Ammon's horn (tissue), 1 donor: ENCODE measurements around the gene NPIPB5.
"Not testable (repeated sequence)": the region's sequence is repeated elsewhere in the genome, so short reads cannot be mapped to it uniquely, and the experiment has no call there.

Experiments
- DNase-seq: peaks from one replicate; pipeline ENCODE4 v3.0.0-alpha.2; 2016; ENCODE audit warnings: low spot score

NPIPB5 gene

DNA sequence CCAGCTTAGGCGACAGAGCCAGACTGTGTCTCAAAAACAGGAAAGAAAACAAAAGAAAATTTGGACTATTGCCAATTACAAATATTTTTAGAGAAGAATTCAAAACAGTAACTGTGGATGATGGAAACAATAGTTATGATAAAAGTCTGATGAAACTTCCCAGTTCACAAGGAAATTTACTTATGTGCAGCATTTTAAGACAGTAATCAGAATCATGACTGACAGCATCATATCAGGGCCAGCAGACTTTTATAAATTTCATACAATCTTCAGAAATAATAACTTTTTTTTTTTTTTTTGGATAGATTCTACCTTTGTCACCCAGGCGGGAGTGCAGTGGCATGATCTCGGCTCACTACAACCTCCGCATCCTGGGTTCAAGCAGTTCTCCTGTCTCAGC, at the start of gene NPIPB5:
Gene NPIPB5 (plus strand): TSS at position 301 of the 400 bp plus-strand sequence. CDS start 2,911 bp downstream, outside the sequence.
- DNase-seq = not testable (repeated sequence)

DNA sequence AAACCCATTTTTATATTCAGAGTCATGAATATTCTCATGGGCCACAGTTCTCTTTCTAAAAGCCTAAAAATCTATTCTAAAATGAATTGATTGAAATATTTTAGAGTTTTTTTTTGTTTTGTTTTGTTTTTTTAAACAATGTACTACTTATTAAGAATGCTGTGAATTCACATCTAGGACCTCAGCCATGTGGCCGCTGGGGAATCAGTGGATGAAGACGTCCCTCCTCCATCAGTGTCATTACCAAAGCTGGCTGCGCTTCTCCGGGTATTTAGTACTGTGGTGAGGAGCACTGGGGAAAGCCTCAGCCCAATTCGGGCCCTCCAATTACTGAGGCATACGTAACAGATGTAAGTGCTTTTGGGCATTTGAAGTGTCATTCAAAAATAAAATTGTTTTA, 41.8 kb upstream of the NPIPB5 start:
- DNase-seq = not testable (repeated sequence)

DNA sequence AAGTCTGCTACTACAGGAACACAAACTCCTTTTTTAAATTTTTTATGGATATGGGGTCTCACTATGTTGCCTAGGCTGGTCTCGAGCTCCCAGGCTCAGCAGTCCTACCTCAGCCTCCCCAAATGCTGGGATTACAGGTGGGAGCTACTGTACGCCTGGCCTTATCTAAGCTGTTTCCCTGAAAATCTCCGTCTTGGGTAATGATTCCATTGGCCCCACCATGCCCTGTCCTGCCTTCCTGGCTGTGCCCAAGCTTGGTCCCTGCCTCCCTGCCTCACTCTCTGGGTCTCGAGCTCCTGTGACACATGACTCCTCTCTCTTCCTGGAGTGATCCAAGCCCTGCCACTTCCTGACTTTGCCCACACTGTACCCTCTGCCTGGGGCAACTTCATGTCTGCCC, 27.3 kb downstream of the NPIPB5 start:
- DNase-seq = not testable (repeated sequence)

DNA sequence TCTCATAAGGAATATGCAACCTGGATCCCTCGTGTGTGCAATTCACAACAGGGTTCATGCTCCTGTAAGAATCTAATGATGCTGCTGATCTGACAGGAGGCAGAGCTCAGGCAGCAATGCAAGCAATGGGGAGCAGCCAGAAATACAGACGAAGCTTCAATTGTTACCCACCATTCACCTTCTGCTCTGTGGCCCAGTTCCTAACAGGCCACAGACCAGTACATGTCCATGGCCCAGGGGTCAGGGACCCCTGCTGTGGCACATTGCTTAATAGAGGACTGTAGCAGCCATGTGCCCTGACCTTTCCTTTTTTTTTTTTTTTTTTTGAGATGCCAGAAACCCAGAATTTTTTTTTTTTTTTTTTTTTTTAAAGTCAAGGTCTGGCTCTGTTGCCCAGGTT, 34.1 kb downstream of the NPIPB5 start:
- not testable (repeated sequence) for DNase-seq

DNA sequence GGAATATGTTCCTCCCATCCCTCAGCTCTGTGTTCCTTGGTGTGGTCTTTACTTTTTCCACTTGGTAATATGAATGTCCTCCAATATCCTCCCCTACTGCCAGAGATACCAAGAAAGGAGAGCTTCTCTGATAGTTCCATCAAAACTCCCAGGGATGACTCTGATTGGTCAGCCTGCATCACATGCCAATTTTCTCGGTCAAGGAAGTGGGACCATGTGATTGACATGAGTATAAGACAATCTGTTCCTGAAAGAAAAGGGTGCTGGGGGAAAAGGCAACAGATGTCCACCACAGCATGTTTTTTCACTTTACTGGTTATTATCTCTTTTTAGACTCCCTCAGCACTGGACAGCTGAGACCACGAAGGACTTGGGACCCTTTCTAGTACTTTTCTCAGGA, 35.9 kb downstream of the NPIPB5 start:
- DNase-seq = not testable (repeated sequence)

DNA sequence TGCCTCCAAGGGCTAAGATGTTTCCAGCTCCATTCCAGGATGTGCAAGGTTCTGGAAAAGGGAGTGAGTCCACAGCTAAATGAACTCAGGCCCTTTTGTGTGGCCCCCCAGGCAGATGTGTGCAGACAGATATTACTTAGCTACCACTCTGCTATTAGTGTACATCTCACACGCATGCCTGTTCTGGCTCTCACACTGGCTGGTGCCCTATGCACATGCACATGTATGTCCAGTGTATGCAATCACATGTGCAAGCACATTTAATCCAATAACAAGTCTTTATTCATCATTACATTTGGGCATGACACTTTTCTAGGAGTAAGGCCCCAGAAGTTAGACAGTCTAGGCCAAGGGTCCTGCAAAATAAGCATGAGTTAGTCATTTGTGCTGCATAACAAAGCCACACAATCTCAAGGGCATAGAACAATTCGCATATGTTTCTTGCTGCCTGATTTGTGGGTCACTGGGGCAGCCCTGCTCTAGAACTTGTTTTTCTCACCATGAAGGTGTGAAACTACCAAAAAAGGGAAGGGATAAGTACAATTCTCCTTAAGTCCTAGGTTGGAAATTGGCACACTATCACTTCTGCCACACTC, 36.6 kb downstream of the NPIPB5 start:
- DNase-seq = not testable (repeated sequence)

DNA sequence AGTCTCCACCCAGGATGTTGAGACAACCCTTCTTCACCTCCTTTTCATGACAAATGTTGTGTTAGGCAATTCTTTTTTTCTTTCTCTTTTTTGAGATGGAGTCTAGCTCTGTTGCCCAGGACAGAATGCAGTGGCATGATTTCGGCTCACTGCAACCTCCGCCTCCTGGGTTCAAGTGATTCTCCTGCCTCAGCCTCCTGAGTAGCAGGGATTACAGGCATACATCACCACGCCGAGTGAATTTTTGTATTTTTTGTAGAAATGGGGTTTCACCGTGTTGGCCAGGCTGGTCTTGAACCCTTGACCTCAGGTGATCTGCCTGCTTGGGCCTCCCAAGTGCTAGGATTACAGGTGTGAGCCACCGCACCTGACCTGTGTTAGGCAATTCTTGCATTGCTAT, 39.2 kb downstream of the NPIPB5 start:
- DNase-seq = not testable (repeated sequence)

DNA sequence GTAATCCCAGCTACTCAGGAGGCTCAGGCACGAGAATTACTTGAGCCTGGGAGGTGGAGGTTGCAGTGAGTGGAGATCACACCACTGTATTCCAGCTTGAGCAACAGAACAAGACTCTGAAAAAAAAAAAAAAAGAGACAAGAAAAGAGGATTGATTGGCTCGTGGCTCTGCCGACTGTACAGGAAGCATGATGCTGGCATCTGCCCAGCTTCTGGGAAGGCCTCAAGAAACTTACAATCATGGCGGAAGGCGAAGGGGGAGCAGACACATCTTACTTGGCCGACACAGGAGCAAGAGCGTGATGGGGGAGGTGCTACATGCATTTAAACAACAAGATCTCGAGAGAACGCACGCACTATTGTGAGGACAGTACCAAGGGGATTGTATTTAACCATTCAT, 40.5 kb downstream of the NPIPB5 start:
- DNase-seq = not testable (repeated sequence)

DNA sequence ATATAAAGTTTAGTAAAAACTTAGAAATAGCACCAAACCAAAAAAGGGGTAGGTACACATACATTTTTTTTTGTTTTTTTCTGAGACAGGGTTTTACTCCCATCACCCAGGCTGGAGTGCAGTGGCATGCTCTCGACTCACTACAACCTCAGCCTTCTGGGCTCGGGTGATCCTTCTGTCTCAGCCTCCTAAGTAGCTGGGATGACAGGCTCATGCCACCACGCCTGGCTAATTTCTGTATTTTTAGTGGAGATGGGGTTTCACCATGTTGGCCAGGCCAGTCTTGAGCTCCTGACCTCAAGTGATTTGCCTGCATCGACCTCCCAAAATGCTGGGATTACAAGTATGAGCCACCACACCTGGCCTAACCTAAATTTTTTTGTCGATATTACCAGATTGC, 41.0 kb downstream of the NPIPB5 start:
- not testable (repeated sequence) for DNase-seq

DNA sequence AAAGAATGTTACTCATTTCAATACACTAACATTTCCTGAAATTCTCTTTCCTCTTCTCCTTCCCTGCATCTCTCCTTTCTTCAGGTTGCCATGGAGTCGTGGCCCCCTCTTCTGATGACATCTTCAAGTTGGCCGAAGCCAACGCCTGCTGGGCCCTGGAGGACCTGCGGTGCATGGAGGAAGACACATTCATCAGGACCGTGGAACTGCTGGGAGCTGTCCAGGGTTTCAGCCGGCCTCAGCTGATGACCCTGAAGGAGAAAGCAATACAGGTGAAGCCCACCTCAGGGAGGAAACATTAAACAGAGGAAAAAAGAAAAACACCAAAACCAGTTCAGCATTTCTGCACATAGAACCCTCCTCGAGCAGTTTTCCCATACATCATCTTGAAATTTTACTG, 46.1 kb downstream of the NPIPB5 start:
- DNase-seq = not testable (repeated sequence)
